Renal pelvis (tissue), 4 donors: Measurements from ENCODE around the gene PDS5B. TPM values are rescaled to one million over a fixed set of nuclear protein-coding genes. Genes with fewer than 3 reads are reported as not detected.

Source experiments
- DNase-seq: peaks from one replicate; pipeline ENCODE4 v3.0.0-alpha.2; 2013
- polyA plus RNA-seq, 3 donors: library from polyadenylated mRNA; unstranded; fragments of 120-200 nt; gene quantifications; one replicate each; pipeline ENCODE4 v1.2.1, GENCODE V29; 2013; ENCODE audit not compliant: insufficient read length in 3 of 3

The PDS5B gene
- polyA plus RNA-seq, 3 donors = 64.3 to 71.9 (median 69.1) TPM

GRCh38 chr13:32587811-32588170 lies 1.5 kb downstream of the PDS5B start:
- DNase-seq = no peak

DNA sequence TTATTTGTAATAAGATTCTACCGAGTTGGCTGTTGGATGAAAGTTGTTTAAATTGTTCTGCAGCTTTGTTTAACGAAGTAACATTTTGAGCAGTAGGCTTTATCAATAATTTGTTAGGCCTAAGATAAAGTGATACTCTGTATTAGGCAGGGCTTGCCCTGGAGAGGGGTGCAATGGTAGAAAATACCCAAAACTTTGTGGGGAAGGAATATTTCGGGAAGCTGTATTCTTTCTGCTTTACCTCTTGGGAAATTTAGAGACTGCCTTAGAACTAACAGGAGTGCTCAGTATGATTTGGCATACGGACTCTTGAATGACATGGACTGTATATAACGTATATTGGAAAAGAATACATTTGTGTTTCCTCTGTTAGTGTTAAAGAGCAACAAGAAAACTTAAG lies 2.5 kb downstream of the PDS5B start:
- no peak for DNase-seq

- DNase-seq = no peak
Measured at GRCh38 chr13:32589471-32589870, 3.2 kb downstream of the PDS5B start.

GRCh38 chr13:32590266-32590665 lies 4.0 kb downstream of the PDS5B start:
- no peak for DNase-seq

DNA sequence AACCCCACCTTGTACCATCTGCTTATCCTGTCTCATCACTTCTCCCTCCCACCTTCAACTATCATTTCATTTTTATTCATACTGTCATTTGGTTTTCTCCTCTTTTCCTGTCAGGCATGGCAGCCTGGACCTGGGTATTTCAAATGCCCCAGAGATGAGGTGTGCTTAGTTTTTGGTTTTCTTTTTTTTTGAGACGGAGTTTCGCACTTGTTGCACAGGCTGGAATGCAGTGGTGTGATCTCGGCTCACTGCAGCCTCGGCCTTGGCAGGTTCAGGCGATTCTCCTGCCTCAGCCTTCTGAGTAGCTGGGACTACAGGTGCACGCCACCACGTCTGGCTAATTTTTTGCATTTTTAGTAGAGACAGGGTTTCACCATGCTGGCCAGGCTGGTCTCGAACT lies 5.8 kb downstream of the PDS5B start:
- DNase-seq = no peak

DNA sequence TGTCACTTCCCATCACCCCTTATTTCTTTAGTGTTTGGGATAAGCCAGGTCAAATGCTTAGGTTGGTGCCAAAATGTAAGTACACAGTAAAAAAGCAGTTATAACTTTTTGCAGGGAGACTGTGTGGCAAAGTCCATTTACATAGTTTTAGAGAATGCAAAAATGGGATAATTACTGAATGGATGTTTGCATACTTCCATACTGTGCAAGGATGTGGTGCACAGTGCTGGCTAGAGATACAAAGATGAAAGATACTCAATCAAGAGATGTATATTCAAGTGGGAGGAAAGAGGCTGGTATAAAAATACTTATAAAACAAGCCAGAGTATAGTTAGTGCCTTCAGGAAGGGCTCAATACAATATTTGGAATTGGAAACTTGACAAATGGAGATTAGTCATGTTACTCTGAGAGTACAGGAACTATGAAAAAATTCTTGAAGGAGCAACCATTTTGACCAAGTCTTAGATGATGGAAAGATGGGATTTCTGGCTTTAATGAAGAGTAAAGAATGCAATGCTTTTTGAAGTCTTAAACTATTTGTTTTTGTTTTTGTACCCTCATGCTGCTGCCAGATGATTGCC lies 8.0 kb downstream of the PDS5B start:
- no peak for DNase-seq

GRCh38 chr13:32595306-32595705 lies 9.1 kb downstream of the PDS5B start:
- DNase-seq = no peak

GRCh38 chr13:32600890-32601289 lies 14.6 kb downstream of the PDS5B start:
- no peak for DNase-seq

DNA sequence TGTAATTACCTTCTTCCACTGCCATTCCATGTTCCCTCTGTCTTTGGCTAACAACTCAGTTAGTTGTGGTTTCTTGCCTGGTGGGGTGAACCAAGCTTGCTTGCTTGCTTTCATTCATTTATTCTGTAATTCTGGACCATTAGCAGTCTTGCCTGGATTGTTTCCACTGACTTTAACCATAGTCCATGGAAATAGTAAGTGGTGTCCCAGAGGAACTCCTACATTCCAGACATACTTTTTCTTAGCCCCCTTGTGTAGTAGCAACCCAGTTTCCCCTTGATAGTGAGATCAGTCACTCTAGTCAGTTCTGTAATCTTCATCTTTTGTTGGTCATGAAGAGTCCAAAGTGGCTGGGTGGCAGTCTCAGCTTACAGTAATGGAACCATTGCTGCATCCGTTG lies 23.2 kb downstream of the PDS5B start:
- DNase-seq = no peak

DNA sequence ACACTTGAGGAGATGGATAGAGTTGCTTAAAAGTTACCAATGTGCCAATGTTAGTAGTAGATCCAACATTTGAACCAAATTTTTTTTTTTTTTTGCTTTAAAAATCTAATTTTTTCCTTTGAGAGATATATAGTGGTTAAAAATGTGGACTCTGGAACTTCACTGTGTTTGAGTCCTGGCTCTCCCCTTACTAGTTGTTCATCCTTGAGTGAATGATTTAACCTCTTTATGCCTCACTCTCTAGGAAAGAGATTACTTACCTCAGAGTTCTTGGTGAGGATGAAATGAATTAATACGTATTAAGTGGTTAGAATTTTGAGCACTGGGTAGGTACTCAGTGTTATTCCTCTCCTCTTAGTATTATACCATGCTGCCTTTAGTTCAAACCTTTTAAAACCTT lies 24.3 kb downstream of the PDS5B start:
- no peak for DNase-seq

DNA sequence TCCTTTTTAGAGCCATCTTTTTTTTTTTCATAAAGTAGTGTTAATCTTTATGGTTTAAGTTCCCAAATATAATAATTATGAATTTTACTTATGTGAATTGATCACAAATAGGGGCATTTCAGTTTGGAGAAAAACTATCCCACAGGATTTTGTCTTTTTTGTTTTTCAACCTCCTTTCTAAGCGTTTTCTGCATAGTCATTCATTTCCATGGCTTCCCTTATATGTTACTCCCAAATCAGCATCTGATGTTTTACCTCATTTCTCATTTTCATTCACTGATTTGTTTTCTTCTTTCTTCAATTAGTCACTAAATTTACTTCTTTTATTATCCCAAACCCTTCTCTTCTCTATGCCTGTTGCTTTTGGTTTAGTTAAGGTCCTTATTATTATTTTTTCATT lies 24.7 kb downstream of the PDS5B start:
- no peak for DNase-seq

DNA sequence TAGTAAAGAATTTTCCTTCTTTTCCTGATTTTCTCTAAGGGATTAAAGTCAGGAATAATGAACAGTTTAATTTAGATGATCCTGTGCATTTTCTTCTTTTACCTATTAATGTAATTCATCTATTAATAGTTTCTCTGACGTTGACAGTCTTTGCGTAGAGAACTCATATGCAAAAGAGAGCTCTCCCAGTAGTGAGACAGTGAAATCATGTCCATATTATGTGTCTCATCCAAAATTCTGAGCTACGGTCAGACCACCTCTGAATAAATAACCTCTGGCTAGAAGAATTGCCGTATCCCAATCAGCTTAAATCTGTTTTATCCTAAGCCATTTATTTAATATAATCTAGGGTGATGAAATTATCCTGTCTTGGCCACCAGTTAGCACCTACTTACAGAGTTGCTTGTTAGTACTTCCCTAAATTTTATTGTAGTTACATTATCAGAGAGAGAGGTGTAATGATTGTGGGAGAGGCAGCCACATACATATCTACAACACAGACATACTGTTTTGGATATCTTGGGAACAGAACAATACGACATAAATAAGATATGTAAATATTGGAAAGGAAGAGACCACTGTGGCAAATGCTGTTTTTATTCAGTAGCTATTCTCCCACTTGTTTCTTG lies 30.7 kb downstream of the PDS5B start:
- no peak for DNase-seq

DNA sequence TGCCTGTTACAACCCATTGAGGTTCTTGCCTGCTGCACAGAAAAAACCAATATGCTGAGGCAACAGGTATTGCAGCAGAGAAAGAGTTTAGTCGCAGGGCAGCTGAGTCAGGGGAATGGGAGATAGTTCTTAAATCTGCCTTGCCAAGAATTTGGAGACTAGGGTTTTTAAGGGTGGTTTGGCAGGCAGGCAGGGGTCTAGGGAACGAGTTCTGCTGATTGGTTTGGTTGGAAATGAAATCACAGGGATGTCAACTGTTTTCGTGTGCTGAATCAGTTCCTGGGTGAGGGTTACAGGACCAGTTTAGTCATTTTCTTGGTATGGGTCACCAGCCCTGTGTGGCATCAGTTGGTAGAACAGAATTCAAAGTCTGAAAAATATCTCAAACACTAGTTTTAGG lies 36.6 kb downstream of the PDS5B start:
- DNase-seq = no peak

- no peak for DNase-seq
Measured at GRCh38 chr13:32624441-32624840, 38.2 kb downstream of the PDS5B start.

DNA sequence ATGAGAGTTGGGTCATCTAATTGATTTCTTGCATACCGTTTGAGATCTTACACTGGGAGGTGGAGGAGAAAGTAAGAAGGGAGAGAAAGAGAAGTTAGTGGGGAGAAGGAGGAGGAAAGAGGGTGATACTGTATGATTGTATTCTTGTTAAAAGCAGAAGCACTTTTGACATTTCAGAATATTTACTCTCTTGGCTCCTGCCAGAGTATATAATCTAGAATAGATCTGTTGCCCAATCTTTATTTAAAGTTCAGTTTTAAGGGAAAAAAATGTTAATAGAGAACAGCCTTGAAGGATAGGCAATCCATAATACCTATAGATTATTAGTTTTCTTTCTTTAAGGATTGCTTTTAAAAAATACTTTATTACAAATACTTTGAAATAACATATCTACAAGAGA lies 41.5 kb downstream of the PDS5B start:
- DNase-seq = no peak

GRCh38 chr13:32629313-32629712 lies 43.1 kb downstream of the PDS5B start:
- DNase-seq = no peak

DNA sequence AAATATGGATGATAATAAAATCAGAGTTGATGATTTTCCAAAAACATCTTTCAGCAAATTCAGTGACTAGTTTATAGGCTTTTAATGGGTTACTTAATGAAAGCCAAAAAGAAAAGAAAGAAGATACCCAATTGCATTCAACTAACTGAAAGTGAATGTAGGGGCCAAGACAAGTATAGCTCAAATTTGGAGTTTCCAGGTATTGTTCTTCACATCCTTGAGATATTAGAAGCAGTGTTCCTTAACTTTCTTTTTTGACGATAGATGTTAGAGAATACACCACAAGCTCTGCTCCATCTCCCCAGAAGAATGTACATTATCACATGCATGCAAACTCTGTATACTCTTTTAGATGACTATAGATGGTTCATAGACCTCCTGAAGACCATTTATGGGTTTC lies 43.6 kb downstream of the PDS5B start:
- DNase-seq = no peak

GRCh38 chr13:32632343-32632909 lies 46.2 kb downstream of the PDS5B start:
- no peak for DNase-seq

DNA sequence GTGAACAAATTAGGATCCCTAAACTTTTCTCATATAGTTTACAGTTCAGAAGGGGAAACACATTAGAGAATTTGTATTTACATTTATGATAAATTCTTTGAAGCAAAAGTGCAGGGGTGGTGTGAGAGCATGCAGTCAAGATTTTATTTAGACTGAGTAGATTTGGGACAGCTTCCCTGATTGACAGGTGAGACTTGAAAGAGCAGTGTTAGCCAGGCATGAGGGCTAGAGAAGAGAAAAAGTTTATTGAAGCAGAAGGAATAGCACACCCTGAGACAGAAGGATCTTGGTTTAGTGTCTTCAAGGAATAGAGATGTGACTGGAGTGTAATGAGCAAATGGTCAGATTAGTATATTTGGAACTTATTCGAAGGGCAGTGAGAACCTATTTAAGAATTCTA lies 50.5 kb downstream of the PDS5B start:
- DNase-seq = no peak

DNA sequence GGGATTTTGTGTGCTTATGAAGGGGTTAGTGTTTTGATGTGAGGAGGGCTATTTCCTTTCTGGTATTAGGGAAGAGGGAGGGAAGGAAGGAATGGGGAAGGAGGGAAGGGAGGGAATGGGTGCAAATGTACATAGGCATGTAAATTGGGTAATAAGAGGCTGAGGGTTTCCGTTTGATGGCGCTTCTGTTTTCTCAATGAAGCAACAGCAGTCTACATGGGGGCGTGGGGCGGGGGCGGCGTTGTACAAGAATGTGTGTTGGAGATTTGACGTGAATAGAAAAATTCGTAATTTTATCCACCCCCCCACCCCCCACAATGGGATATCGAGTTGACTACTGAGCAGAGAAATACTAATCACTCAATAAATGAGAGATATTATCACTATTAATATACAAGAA lies 52.5 kb downstream of the PDS5B start:
- DNase-seq = no peak

DNA sequence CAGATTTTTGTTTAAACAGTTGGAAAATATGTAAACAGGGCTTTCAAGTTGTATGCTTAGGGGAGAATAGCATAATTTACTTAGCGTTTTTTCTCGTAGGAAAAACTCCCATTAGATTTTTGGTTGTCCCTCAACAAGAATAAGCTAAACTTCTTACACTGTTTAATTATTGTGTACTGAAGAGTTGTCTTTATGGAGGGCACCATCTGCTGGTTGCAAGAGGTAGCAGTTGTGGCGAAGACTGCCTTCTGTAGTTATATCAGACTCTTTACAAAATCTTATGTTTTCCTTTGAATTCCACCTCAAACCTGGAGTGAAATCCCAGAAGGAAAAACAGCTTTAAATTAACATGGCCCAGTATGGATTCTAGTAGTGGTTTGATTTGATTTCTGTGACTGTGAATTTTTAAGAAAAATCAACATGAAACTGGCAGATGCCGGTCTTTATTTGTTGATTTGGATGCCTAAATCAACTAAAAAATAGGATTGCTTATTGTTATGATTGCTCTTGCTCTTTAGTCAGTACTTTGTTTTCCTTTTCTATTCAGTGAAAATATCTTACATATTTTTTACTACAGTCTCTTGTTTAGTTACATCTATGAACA lies 53.4 kb downstream of the PDS5B start:
- peak; percentile 33 for DNase-seq

DNA sequence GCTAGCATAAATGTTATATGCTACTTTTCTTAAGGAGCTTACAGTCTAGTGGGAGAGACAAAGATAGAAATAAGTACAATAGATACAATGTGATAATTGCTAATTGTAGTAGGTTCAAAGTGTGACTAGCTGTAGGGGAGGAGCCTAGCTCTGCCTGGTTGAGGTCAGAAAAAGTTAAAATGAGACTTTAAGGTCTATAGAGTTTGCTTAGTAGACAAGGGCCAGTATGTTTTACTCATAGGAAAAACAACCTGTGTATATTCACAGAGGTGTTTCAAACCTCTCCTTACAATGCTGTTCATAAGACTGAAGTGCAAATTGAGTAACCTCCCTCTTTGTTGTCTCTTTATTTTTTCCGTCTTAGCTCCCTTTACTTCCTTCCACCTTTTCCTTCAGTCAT lies 56.1 kb downstream of the PDS5B start:
- no peak for DNase-seq

- DNase-seq = no peak
Measured at GRCh38 chr13:32642858-32643257, 56.6 kb downstream of the PDS5B start.

- no peak for DNase-seq
Measured at GRCh38 chr13:32645854-32646253, 59.6 kb downstream of the PDS5B start.
